BLaER1 treated with 17β-estradiol and CSF1 and Interleukin-3, amounts not matched to agents 10 nM and 100 nM (cell line): ENCODE data around the gene CCDC201.
A peak's percentile ranks its signal among the peaks of the same experiment; 100 is the strongest.

Experiments
- H3K27ac ChIP-seq, 11 experiments: shearing (Covaris generic); formaldehyde crosslinking; 2 replicates each; pipeline ENCODE4 v1.8.1; 2022
- H3K27me3 ChIP-seq, 11 experiments: shearing (Covaris generic); formaldehyde crosslinking; 2 replicates each; pipeline ENCODE4 v1.8.1; 2022
- H3K36me3 ChIP-seq, 11 experiments: shearing (Covaris generic); formaldehyde crosslinking; 2 replicates each; pipeline ENCODE4 v1.8.1; 2022
- H3K4me1 ChIP-seq, 10 experiments: shearing (Covaris generic); formaldehyde crosslinking; 2 replicates each; pipeline ENCODE4 v1.8.1; 2022
- H3K4me2 ChIP-seq, 11 experiments: shearing (Covaris generic); formaldehyde crosslinking; 2 replicates each; pipeline ENCODE4 v1.8.1; 2022
- H3K4me3 ChIP-seq, 10 experiments: shearing (Covaris generic); formaldehyde crosslinking; 2 replicates each; pipeline ENCODE4 v1.8.1; 2022
- H3K9ac ChIP-seq, 11 experiments: shearing (Covaris generic); formaldehyde crosslinking; 2 replicates each; pipeline ENCODE4 v1.8.1; 2022
- H3K9me3 ChIP-seq, 11 experiments: shearing (Covaris generic); formaldehyde crosslinking; replicated peaks in 1 of 11; 2 replicates each; pipeline ENCODE4 v1.8.1; 2022
- H4K20me1 ChIP-seq, 11 experiments: shearing (Covaris generic); formaldehyde crosslinking; 2 replicates each; pipeline ENCODE4 v1.8.1; 2022
- Cebpa-rat ChIP-seq, 11 experiments: shearing (Covaris generic); IDR thresholded peaks; 2 replicates each; pipeline ENCODE4 v1.8.1; 2022

CCDC201 gene

GRCh38 chr7:45873035-45873354, at the start of gene CCDC201:
TSS of gene CCDC201 (minus strand) at chr7:45873082. CDS start at chr7:45873007, 75 bp downstream.
- Histone ChIP-seq H3K9ac (no peak within 1 kb of the TSS), H3K36me3 (no peaks in the 10 kb centered on the region), H4K20me1 (no peaks in the 10 kb centered on the region), H3K4me1 (no peaks in the 10 kb centered on the region), H3K4me2 (no peak within 1 kb of the TSS), H3K4me3 (no peak within 1 kb of the TSS), H3K27me3 (no peaks in the 10 kb centered on the region), H3K27ac (no peak within 1 kb of the TSS), H3K9me3 (peaks cover 2 to 14% (median 6%) of the 10 kb centered on the region in 11 experiments; a peak in 21 of 22 replicates)
- TF ChIP-seq Cebpa-rat (IDR thresholded peaks at IDR 0.05), result no peak

GRCh38 chr7:45921699-45922519, 49.0 kb upstream of the CCDC201 start:
- Histone ChIP-seq H3K4me3 (peak overlapping the region in 8 of 10 experiments; percentile 54 to 68 (median 60); a peak in 6 of 20 replicates), H3K9me3 (peaks cover 0 to 10% (median 4%) of the 10 kb centered on the region in 11 experiments; a peak in 7 of 22 replicates), H3K36me3 (no peaks in the 10 kb centered on the region), H3K9ac (no peak overlapping the region), H3K4me1 (peaks cover 19 to 27% (median 22%) of the 10 kb centered on the region in 10 experiments), H3K4me2 (peak overlapping the region; percentile 33 to 93 (median 91); a peak in 21 of 22 replicates), H4K20me1 (peaks cover 0 to 17% (median 0%) of the 10 kb centered on the region in 11 experiments; a peak in 6 of 22 replicates), H3K27ac (no peak overlapping the region), H3K27me3 (peaks cover 56 to 66% (median 59%) of the 10 kb centered on the region in 11 experiments)
- no peak for TF ChIP-seq Cebpa-rat (IDR thresholded peaks at IDR 0.05)

GRCh38 chr7:45921381-45921698, 48.5 kb upstream of the CCDC201 start:
- peaks cover 0 to 17% (median 0%) of the 10 kb centered on the region in 11 experiments; a peak in 6 of 22 replicates for H4K20me1 ChIP-seq
- H3K4me1 ChIP-seq, result peaks cover 19 to 27% (median 22%) of the 10 kb centered on the region in 10 experiments

GRCh38 chr7:45920502-45921380, 47.9 kb upstream of the CCDC201 start, which contains the start of gene IGFBP3:
TSS of gene IGFBP3 (minus strand) at chr7:45921272. CDS start at chr7:45921140, 132 bp downstream.
- H3K4me3 ChIP-seq, result peak within 1 kb of the TSS; percentile 49 to 68 (median 59)
- peaks cover 0 to 17% (median 0%) of the 10 kb centered on the region in 11 experiments; a peak in 6 of 22 replicates for H4K20me1 ChIP-seq
- no peak for TF ChIP-seq Cebpa-rat (IDR thresholded peaks at IDR 0.05)
- 0 out of 22 replicates have a peak within 1 kb of the TSS, but pooled peaks of 2 of the 11 experiments have one; percentile 12 to 29 for H3K9ac ChIP-seq
- peak within 1 kb of the TSS; percentile 83 to 94 (median 92) for H3K4me2 ChIP-seq
- H3K4me1 ChIP-seq, result peaks cover 19 to 32% (median 23%) of the 10 kb centered on the region in 10 experiments
- H3K27ac ChIP-seq, result no peak within 1 kb of the TSS
- peaks cover 56 to 66% (median 59%) of the 10 kb centered on the region in 11 experiments for H3K27me3 ChIP-seq
- no peaks in the 10 kb centered on the region for H3K36me3 ChIP-seq
- H3K9me3 ChIP-seq, result peaks cover 0 to 10% (median 4%) of the 10 kb centered on the region in 11 experiments; a peak in 7 of 22 replicates

More at GRCh38 chr7:45921381-45921698, 48.5 kb upstream of the CCDC201 start:
- TF ChIP-seq Cebpa-rat (IDR thresholded peaks at IDR 0.05), result no peak
- Histone ChIP-seq H3K27me3 (peaks cover 56 to 66% (median 59%) of the 10 kb centered on the region in 11 experiments), H3K9ac (no peak overlapping the region), H3K9me3 (peaks cover 0 to 10% (median 4%) of the 10 kb centered on the region in 11 experiments; a peak in 7 of 22 replicates), H3K4me3 (peak overlapping the region; percentile 49 to 68 (median 59)), H3K36me3 (no peaks in the 10 kb centered on the region), H3K27ac (no peak overlapping the region), H3K4me2 (peak overlapping the region; percentile 83 to 94 (median 92))

- H3K36me3 ChIP-seq, result no peaks in the 10 kb centered on the region
- peak overlapping the region; percentile 83 to 94 (median 92) for H3K4me2 ChIP-seq
- peaks cover 0 to 17% (median 0%) of the 10 kb centered on the region in 11 experiments; a peak in 6 of 22 replicates for H4K20me1 ChIP-seq
- peaks cover 19 to 33% (median 23%) of the 10 kb centered on the region in 10 experiments for H3K4me1 ChIP-seq
- H3K9ac ChIP-seq, result no peak overlapping the region
- H3K27me3 ChIP-seq, result peaks cover 56 to 66% (median 59%) of the 10 kb centered on the region in 11 experiments
- H3K9me3 ChIP-seq, result peaks cover 0 to 10% (median 4%) of the 10 kb centered on the region in 11 experiments; a peak in 7 of 22 replicates
- no peak overlapping the region for H3K27ac ChIP-seq
- TF ChIP-seq Cebpa-rat (IDR thresholded peaks at IDR 0.05), result no peak
- peak overlapping the region in 9 of 10 experiments; percentile 49 to 68 (median 60); a peak in 15 of 20 replicates for H3K4me3 ChIP-seq
These were observed 47.1 kb upstream of the CCDC201 start for GRCh38 chr7:45919993-45920459.

- Histone ChIP-seq H3K27ac (no peak overlapping the region), H3K4me3 (no peak overlapping the region), H4K20me1 (peaks cover 0 to 17% (median 0%) of the 10 kb centered on the region in 11 experiments; a peak in 6 of 22 replicates), H3K36me3 (no peaks in the 10 kb centered on the region), H3K4me1 (peaks cover 19 to 33% (median 24%) of the 10 kb centered on the region in 10 experiments), H3K9ac (no peak overlapping the region), H3K27me3 (peaks cover 56 to 66% (median 59%) of the 10 kb centered on the region in 11 experiments), H3K4me2 (no peak overlapping the region), H3K9me3 (peaks cover 0 to 10% (median 4%) of the 10 kb centered on the region in 11 experiments; a peak in 7 of 22 replicates)
- TF ChIP-seq Cebpa-rat (IDR thresholded peaks at IDR 0.05), result no peak
These were observed 46.4 kb upstream of the CCDC201 start for GRCh38 chr7:45919231-45919784.

GRCh38 chr7:45918556-45918955, 45.7 kb upstream of the CCDC201 start:
- no peak for TF ChIP-seq Cebpa-rat (IDR thresholded peaks at IDR 0.05)
- Histone ChIP-seq H3K36me3 (no peaks in the 10 kb centered on the region), H3K9me3 (peaks cover 0 to 10% (median 4%) of the 10 kb centered on the region in 11 experiments; a peak in 7 of 22 replicates), H3K4me1 (peaks cover 19 to 33% (median 24%) of the 10 kb centered on the region in 10 experiments), H3K27me3 (peaks cover 56 to 61% (median 59%) of the 10 kb centered on the region in 11 experiments), H4K20me1 (peaks cover 0 to 17% (median 0%) of the 10 kb centered on the region in 11 experiments; a peak in 6 of 22 replicates), H3K27ac (no peak overlapping the region), H3K4me3 (no peak overlapping the region), H3K9ac (no peak overlapping the region), H3K4me2 (no peak overlapping the region)

- H3K27me3 ChIP-seq, result peaks cover 51 to 52% (median 51%) of the 10 kb centered on the region in 11 experiments
- no peak for TF ChIP-seq Cebpa-rat (IDR thresholded peaks at IDR 0.05)
- peaks cover 0 to 10% (median 4%) of the 10 kb centered on the region in 11 experiments; a peak in 7 of 22 replicates for H3K9me3 ChIP-seq
- no peak overlapping the region for H3K4me3 ChIP-seq
- H3K4me2 ChIP-seq, result peak overlapping the region in 5 of 11 experiments; percentile 8 to 72 (median 38); a peak in 5 of 22 replicates
- H4K20me1 ChIP-seq, result peaks cover 0 to 17% (median 0%) of the 10 kb centered on the region in 11 experiments; a peak in 6 of 22 replicates
- peaks cover 15 to 28% (median 19%) of the 10 kb centered on the region in 10 experiments for H3K4me1 ChIP-seq
- no peaks in the 10 kb centered on the region for H3K36me3 ChIP-seq
- no peak overlapping the region for H3K27ac ChIP-seq
- no peak overlapping the region for H3K9ac ChIP-seq
These were observed 44.8 kb upstream of the CCDC201 start for GRCh38 chr7:45917658-45918057.
